ENCODE results near the gene GFAP. TPM values are rescaled to one million over a fixed set of nuclear protein-coding genes. Genes with fewer than 3 reads are reported as not detected.

The GFAP gene
- total and polyA plus RNA-seq, 2 donors (not counting 1 experiment from before 2014, with no cell fraction given), result 0.31 to 1.3 TPM

DNA sequence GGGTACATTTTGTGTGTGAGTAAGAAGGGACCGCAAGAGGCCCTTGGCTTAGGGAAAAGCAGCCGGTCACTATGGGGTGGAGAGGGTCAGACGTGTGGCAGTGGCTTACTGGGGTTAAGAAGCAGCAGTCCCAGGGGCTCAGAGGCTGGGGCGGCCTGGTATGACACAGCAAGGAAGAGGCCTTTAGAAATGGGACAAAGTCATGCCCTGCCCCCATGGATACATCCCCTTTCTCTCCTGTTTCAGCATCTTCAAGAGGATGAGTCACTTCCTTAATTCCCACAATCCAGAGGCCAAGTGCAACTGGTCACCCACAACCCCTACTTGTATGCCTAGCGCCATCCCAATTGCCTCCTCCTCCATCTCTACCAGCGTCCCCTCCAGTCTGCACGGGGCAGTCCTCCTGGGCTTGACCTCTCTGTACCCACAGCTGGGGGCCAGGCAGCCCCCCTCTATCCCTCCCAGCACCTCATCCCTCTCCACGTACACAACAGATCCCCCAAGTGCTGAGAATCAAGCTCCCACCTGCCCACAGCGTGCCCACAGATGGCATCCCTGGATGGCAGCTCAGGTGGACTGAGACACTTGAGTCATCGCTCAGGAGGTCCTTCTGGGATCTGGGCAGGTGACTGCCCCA, 9.2 kb downstream of the GFAP start:
- no peaks in the 10 kb centered on the region for H3K79me2 ChIP-seq (ENCODE audit: control insufficient read depth, insufficient read depth, low read length)
- H4K20me1 ChIP-seq (ENCODE audit: control insufficient read depth, extremely low read depth, insufficient read depth, low read length), result no peaks in the 10 kb centered on the region
- H3K9ac ChIP-seq (ENCODE audit: insufficient read depth, low read length), result no peak overlapping the region
- no peaks in the 10 kb centered on the region for H3K27me3 ChIP-seq (ENCODE audit: control insufficient read depth, insufficient read depth, low read length)
- no peak overlapping the region for H3K4me2 ChIP-seq (ENCODE audit: extremely low read depth, insufficient read depth, low read length)
- H3K36me3 ChIP-seq (ENCODE audit: control insufficient read depth, insufficient read depth, low read length), result no peaks in the 10 kb centered on the region
- no peaks in the 10 kb centered on the region for H3K9me3 ChIP-seq (ENCODE audit: control insufficient read depth, insufficient read depth, low read depth, low read length)
- no peak overlapping the region for H2AFZ ChIP-seq (ENCODE audit: low read length)
- TF ChIP-seq EZH2 (IDR thresholded peaks at IDR 0.05; ENCODE audit: low read length, missing control alignments), result no peak
- TF ChIP-seq, protein P1, sequence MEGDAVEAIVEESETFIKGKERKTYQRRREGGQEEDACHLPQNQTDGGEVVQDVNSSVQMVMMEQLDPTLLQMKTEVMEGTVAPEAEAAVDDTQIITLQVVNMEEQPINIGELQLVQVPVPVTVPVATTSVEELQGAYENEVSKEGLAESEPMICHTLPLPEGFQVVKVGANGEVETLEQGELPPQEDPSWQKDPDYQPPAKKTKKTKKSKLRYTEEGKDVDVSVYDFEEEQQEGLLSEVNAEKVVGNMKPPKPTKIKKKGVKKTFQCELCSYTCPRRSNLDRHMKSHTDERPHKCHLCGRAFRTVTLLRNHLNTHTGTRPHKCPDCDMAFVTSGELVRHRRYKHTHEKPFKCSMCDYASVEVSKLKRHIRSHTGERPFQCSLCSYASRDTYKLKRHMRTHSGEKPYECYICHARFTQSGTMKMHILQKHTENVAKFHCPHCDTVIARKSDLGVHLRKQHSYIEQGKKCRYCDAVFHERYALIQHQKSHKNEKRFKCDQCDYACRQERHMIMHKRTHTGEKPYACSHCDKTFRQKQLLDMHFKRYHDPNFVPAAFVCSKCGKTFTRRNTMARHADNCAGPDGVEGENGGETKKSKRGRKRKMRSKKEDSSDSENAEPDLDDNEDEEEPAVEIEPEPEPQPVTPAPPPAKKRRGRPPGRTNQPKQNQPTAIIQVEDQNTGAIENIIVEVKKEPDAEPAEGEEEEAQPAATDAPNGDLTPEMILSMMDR (conservative IDR thresholded peaks at IDR 0.05 in 1 of 2, IDR thresholded peaks at IDR 0.05 in 1 of 2; ENCODE audit: low read depth in 1 of 2, low read length in 2 of 2), result no peak
- peak overlapping the region; percentile 66 for H3K27ac ChIP-seq (ENCODE audit: insufficient read depth, low read length)
- peaks cover 20% of the 10 kb centered on the region for H3K4me1 ChIP-seq (ENCODE audit: control insufficient read depth, extremely low read depth, insufficient read depth, low read length)
- DNase-seq (ENCODE audit: low read depth in 2 of 2), result peak; percentile 94 to 96
- H3K4me3 ChIP-seq (replicated peaks in 1 of 4; ENCODE audit: control extremely low read depth in 1 of 4, insufficient read depth in 1 of 4, low read depth in 3 of 4, low read length in 4 of 4), result no peak overlapping the region

DNA sequence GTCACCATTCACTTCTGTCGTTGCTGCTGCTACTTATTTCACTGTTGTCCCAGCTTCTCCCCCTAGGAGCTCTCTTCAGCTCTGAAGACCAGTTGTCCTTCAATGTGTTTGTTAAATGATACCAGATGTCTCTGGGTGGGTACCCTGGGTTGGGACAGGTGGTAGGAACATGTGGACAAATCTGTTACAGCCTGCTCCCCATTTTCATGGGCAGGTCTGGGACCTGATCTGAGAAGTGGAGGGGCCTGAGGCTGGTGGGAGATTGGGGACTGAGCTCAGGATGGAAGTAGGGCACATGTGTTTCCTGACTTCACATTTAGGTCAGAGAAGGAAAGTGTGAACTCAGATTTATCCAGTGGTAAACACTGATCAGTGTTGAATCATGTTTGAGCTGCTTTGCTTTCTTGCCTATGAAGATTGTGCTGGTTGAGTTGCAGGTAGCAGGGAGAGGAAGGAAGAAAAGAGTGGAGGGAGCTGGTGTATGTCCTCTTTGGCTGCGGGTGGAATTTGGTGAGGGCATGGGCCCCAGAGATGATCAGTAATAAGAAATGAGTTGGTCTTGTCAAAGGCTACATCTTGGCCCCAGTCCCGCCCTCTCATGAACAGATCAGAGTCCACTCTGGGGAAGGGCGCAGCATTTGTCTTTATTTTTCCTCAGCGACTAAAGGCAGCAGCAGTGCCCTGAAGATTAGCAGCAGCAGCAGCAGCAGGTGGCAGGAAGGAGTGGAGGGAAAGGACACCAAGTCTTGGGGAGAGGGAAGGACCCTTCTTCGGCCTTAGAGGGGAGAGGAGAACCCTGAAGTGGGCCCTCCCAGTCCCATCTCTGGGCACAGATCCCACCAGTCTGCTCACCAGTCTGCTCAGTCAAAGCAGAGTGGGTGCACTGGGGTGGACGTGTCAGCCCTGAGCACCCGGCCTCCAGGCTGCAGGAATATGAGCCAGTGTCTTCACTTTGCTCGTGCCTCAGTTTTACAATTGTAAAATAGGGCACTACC, 10.0 kb downstream of the GFAP start:
- Histone ChIP-seq H3K9ac (ENCODE audit: insufficient read depth, low read length) (no peak overlapping the region), H3K9me3 (ENCODE audit: control insufficient read depth, insufficient read depth, low read depth, low read length) (no peaks in the 10 kb centered on the region), H2AFZ (ENCODE audit: low read length) (no peak overlapping the region), H3K4me1 (ENCODE audit: control insufficient read depth, extremely low read depth, insufficient read depth, low read length) (peaks cover 28% of the 10 kb centered on the region), H3K27me3 (ENCODE audit: control insufficient read depth, insufficient read depth, low read length) (no peaks in the 10 kb centered on the region), H3K4me3 (replicated peaks in 1 of 4; ENCODE audit: control extremely low read depth in 1 of 4, insufficient read depth in 1 of 4, low read depth in 3 of 4, low read length in 4 of 4) (no peak overlapping the region), H3K79me2 (ENCODE audit: control insufficient read depth, insufficient read depth, low read length) (no peaks in the 10 kb centered on the region), H3K27ac (ENCODE audit: insufficient read depth, low read length) (peak overlapping the region; percentile 66), H3K4me2 (ENCODE audit: extremely low read depth, insufficient read depth, low read length) (no peak overlapping the region), H4K20me1 (ENCODE audit: control insufficient read depth, extremely low read depth, insufficient read depth, low read length) (no peaks in the 10 kb centered on the region), H3K36me3 (ENCODE audit: control insufficient read depth, insufficient read depth, low read length) (no peaks in the 10 kb centered on the region)
- TF ChIP-seq, protein P1 (conservative IDR thresholded peaks at IDR 0.05 in 1 of 2, IDR thresholded peaks at IDR 0.05 in 1 of 2; ENCODE audit: low read depth in 1 of 2, low read length in 2 of 2), result no peak
- no peak for TF ChIP-seq EZH2 (IDR thresholded peaks at IDR 0.05; ENCODE audit: low read length, missing control alignments)
- no peak for DNase-seq (ENCODE audit: low read depth in 2 of 2)
